ENCODE measurements around the gene PNRC1. TPM values are rescaled to one million over a fixed set of nuclear protein-coding genes. Genes with fewer than 3 reads are reported as not detected.
A peak's percentile ranks its signal among the peaks of the same experiment; 100 is the strongest.

Gene PNRC1
- total RNA-seq, 1 donor, result 46.2 TPM

- H3K4me3 ChIP-seq (ENCODE audit: low read depth, low read length), result no peak overlapping the region
- no peak for TF ChIP-seq CTCF (IDR thresholded peaks at IDR 0.05; ENCODE audit: insufficient read depth, low read depth, low read length)
- DNase-seq (ENCODE audit: low read depth), result no peak
Measured at GRCh38 chr6:89069536-89070163, 10.9 kb upstream of the PNRC1 start.

GRCh38 chr6:89071036-89071435, 9.5 kb upstream of the PNRC1 start:
- no peak overlapping the region for H3K4me3 ChIP-seq (ENCODE audit: low read depth, low read length)
- TF ChIP-seq CTCF (IDR thresholded peaks at IDR 0.05; ENCODE audit: insufficient read depth, low read depth, low read length), result no peak
- no peak for DNase-seq (ENCODE audit: low read depth)

- no peak overlapping the region for H3K4me3 ChIP-seq (ENCODE audit: low read depth, low read length)
- peak; percentile 73 for DNase-seq (ENCODE audit: low read depth)
- TF ChIP-seq CTCF (IDR thresholded peaks at IDR 0.05; ENCODE audit: insufficient read depth, low read depth, low read length), result no peak
Measured at GRCh38 chr6:89073014-89073620, 7.4 kb upstream of the PNRC1 start.

- no peak for DNase-seq (ENCODE audit: low read depth)
- no peak for TF ChIP-seq CTCF (IDR thresholded peaks at IDR 0.05; ENCODE audit: insufficient read depth, low read depth, low read length)
- no peak overlapping the region for H3K4me3 ChIP-seq (ENCODE audit: low read depth, low read length)
Measured at GRCh38 chr6:89073840-89074239, 6.7 kb upstream of the PNRC1 start.

GRCh38 chr6:89079511-89080234, 878 bp upstream of the PNRC1 start:
- DNase-seq (ENCODE audit: low read depth), result peak; percentile 83
- TF ChIP-seq CTCF (IDR thresholded peaks at IDR 0.05; ENCODE audit: insufficient read depth, low read depth, low read length), result no peak
- peak overlapping the region; percentile 99 for H3K4me3 ChIP-seq (ENCODE audit: low read depth, low read length)

- no peak for DNase-seq (ENCODE audit: low read depth)
- no peak for TF ChIP-seq CTCF (IDR thresholded peaks at IDR 0.05; ENCODE audit: insufficient read depth, low read depth, low read length)
- H3K4me3 ChIP-seq (ENCODE audit: low read depth, low read length), result peak overlapping the region; percentile 99
Measured at GRCh38 chr6:89081129-89081422, 525 bp downstream of the PNRC1 start.
